K562 (cell line): ENCODE measurements around the gene CBX1. TPM values are rescaled to one million over a fixed set of nuclear protein-coding genes. Genes with fewer than 3 reads are reported as not detected.

Source experiments
- CAMTA2 ChIP-seq: fragments of 250-450 bp; sonication (Bioruptor Pico); conservative IDR thresholded peaks from 2 replicates; pipeline ENCODE4 v1.5.1; 2022
- KLF6 ChIP-seq: fragments of 250-450 bp; sonication (Bioruptor Pico); IDR thresholded peaks from 2 replicates; pipeline ENCODE4 v1.4.0; 2020; ENCODE audit warnings: mild to moderate bottlenecking, moderate library complexity, borderline replicate concordance
- LARP7 ChIP-seq: fragments of 450-650 bp; IDR thresholded peaks from 2 replicates; pipeline ENCODE4 v1.6.1; 2016
- PCBP2 ChIP-seq: fragments of 200-400 bp; formaldehyde crosslinking; IDR thresholded peaks from 2 replicates; pipeline ENCODE4 v1.6.1; 2018; ENCODE audit warnings: low read length, low read depth, mild to moderate bottlenecking, moderate library complexity; ENCODE audit not compliant: poor library complexity, severe bottlenecking
- POLR2H ChIP-seq: IDR thresholded peaks from 2 replicates; pipeline ENCODE4 v1.6.1; 2016; ENCODE audit warnings: missing genetic modification characterization, low read depth, mild to moderate bottlenecking, control low read depth, missing compliant biosample characterization, moderate library complexity
- SRSF1 ChIP-seq: fragments of 200-400 bp; formaldehyde crosslinking; IDR thresholded peaks from 2 replicates; pipeline ENCODE4 v1.6.1; 2017; ENCODE audit warnings: mild to moderate bottlenecking, low read depth, low read length, moderate library complexity
- polyA plus RNA-seq, 8 experiments: library from polyadenylated mRNA; depleted of rRNA in 4 of 8; stranded (reverse) in 5 of 8; unstranded in 3 of 8; fragments of >200 nt; fragmentation: Nextera tagmentation in 2 of 8; fragmentation: Illumina TruSeq in 1 of 8; extraction: Ambion mirVana in 2 of 8; extraction: Trizol in 1 of 8; gene quantifications; 2 replicates each; pipeline versions ENCODE4 v1.2.1 to v1.2.3, GENCODE V29; 2011 to 2014; ENCODE audit warnings: inconsistent platforms in 1 of 8, missing spikeins in 1 of 8
- total RNA-seq, 7 experiments: library from RNA; depleted of rRNA in 6 of 7; stranded (reverse); fragments of >200 nt in 6 of 7; fragmentation: Illumina TruSeq in 2 of 7; extraction: Trizol in 2 of 7; gene quantifications; 2 replicates each; pipeline versions ENCODE4 v1.2.1 to v1.2.3, GENCODE V29; 2011 to 2021; ENCODE audit warnings: low replicate concordance in 1 of 7
- TF ChIP-seq, protein P1 (sequence below): fragments of 200-600 bp; sonication (generic); IDR thresholded peaks from one replicate; pipeline ENCODE4 v1.6.1; 2012; ENCODE audit warnings: mild to moderate bottlenecking, low read depth, low read length, inconsistent platforms
- TF ChIP-seq, protein P2 (sequence below): sonication (generic); formaldehyde crosslinking; IDR thresholded peaks from 2 replicates; pipeline ENCODE4 v1.8.1; 2023; ENCODE audit warnings: mild to moderate bottlenecking, missing genetic modification reagents
- TF ChIP-seq, protein P3 (sequence below): fragments of 250-450 bp; sonication (Bioruptor Pico); IDR thresholded peaks from 2 replicates; pipeline ENCODE4 v1.5.1; 2021; ENCODE audit warnings: mild to moderate bottlenecking
- TF ChIP-seq, protein P4 (sequence below), 3 experiments: fragments of 200-800 bp in 1 of 3; sonication (Bioruptor generic) in 1 of 3; sonication (generic) in 1 of 3; formaldehyde crosslinking in 1 of 3; IDR thresholded peaks; 2 replicates each; pipeline versions ENCODE4 v1.6.1 to v1.8.0; 2016 to 2022; ENCODE audit warnings: mild to moderate bottlenecking in 2 of 3, missing compliant biosample characterization in 2 of 3, missing genetic modification characterization in 2 of 3, missing genetic modification reagents in 1 of 3

The CBX1 gene
- total and polyA plus RNA-seq, 9 of the 15 experiments (the other 6 are each of a cell fraction or from before 2014, with no cell fraction given): 10.6 to 95.7 (median 52.7) TPM

DNA sequence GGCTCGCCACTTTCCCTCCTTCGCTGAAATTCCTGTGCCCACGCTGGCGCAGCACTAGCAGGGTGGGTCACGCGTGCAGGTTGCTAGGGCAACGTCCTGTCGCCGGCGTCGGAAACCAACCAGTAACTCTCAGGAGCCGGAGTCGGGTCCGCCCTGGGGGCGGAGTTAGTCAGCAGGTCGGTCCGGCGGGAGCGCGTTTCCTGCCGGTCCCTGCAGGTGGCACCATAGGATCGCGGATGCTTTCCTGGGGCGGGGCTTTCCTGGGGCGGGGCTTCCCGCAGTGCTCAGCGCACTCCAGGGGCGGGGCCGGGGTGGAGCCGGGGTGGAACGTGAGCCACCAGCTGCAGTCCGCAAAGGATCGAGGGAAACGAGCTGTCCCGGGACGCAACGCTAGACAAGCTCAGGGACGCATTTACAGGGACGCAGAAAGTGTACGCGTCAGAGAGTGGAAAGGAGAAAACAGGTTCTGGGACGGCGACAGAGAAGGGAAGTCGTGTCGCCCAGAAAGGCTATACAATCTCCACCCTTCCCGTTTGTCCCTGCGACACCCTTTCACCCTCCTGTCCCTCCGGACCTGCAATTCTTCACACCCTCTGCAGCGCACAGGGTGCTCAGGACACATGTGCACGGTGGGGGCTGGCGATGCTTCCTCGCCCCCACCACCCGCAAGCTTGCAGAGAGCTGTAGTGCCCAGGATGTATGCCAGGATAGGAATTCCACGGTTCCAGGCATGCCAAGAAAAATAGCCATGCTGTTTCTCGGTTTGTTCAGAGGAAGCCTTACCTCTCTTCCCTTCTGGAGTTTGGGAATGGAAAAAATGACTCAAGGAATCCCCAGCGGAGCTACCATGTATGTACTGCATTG, 76.0 kb downstream of the CBX1 start (continued):
- TF ChIP-seq, protein P1, sequence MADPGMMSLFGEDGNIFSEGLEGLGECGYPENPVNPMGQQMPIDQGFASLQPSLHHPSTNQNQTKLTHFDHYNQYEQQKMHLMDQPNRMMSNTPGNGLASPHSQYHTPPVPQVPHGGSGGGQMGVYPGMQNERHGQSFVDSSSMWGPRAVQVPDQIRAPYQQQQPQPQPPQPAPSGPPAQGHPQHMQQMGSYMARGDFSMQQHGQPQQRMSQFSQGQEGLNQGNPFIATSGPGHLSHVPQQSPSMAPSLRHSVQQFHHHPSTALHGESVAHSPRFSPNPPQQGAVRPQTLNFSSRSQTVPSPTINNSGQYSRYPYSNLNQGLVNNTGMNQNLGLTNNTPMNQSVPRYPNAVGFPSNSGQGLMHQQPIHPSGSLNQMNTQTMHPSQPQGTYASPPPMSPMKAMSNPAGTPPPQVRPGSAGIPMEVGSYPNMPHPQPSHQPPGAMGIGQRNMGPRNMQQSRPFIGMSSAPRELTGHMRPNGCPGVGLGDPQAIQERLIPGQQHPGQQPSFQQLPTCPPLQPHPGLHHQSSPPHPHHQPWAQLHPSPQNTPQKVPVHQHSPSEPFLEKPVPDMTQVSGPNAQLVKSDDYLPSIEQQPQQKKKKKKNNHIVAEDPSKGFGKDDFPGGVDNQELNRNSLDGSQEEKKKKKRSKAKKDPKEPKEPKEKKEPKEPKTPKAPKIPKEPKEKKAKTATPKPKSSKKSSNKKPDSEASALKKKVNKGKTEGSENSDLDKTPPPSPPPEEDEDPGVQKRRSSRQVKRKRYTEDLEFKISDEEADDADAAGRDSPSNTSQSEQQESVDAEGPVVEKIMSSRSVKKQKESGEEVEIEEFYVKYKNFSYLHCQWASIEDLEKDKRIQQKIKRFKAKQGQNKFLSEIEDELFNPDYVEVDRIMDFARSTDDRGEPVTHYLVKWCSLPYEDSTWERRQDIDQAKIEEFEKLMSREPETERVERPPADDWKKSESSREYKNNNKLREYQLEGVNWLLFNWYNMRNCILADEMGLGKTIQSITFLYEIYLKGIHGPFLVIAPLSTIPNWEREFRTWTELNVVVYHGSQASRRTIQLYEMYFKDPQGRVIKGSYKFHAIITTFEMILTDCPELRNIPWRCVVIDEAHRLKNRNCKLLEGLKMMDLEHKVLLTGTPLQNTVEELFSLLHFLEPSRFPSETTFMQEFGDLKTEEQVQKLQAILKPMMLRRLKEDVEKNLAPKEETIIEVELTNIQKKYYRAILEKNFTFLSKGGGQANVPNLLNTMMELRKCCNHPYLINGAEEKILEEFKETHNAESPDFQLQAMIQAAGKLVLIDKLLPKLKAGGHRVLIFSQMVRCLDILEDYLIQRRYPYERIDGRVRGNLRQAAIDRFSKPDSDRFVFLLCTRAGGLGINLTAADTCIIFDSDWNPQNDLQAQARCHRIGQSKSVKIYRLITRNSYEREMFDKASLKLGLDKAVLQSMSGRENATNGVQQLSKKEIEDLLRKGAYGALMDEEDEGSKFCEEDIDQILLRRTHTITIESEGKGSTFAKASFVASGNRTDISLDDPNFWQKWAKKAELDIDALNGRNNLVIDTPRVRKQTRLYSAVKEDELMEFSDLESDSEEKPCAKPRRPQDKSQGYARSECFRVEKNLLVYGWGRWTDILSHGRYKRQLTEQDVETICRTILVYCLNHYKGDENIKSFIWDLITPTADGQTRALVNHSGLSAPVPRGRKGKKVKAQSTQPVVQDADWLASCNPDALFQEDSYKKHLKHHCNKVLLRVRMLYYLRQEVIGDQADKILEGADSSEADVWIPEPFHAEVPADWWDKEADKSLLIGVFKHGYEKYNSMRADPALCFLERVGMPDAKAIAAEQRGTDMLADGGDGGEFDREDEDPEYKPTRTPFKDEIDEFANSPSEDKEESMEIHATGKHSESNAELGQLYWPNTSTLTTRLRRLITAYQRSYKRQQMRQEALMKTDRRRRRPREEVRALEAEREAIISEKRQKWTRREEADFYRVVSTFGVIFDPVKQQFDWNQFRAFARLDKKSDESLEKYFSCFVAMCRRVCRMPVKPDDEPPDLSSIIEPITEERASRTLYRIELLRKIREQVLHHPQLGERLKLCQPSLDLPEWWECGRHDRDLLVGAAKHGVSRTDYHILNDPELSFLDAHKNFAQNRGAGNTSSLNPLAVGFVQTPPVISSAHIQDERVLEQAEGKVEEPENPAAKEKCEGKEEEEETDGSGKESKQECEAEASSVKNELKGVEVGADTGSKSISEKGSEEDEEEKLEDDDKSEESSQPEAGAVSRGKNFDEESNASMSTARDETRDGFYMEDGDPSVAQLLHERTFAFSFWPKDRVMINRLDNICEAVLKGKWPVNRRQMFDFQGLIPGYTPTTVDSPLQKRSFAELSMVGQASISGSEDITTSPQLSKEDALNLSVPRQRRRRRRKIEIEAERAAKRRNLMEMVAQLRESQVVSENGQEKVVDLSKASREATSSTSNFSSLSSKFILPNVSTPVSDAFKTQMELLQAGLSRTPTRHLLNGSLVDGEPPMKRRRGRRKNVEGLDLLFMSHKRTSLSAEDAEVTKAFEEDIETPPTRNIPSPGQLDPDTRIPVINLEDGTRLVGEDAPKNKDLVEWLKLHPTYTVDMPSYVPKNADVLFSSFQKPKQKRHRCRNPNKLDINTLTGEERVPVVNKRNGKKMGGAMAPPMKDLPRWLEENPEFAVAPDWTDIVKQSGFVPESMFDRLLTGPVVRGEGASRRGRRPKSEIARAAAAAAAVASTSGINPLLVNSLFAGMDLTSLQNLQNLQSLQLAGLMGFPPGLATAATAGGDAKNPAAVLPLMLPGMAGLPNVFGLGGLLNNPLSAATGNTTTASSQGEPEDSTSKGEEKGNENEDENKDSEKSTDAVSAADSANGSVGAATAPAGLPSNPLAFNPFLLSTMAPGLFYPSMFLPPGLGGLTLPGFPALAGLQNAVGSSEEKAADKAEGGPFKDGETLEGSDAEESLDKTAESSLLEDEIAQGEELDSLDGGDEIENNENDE: no peak
- TF ChIP-seq, protein P2, sequence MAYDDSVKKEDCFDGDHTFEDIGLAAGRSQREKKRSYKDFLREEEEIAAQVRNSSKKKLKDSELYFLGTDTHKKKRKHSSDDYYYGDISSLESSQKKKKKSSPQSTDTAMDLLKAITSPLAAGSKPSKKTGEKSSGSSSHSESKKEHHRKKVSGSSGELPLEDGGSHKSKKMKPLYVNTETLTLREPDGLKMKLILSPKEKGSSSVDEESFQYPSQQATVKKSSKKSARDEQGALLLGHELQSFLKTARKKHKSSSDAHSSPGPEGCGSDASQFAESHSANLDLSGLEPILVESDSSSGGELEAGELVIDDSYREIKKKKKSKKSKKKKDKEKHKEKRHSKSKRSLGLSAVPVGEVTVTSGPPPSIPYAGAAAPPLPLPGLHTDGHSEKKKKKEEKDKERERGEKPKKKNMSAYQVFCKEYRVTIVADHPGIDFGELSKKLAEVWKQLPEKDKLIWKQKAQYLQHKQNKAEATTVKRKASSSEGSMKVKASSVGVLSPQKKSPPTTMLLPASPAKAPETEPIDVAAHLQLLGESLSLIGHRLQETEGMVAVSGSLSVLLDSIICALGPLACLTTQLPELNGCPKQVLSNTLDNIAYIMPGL: no peak
- TF ChIP-seq, protein P3, sequence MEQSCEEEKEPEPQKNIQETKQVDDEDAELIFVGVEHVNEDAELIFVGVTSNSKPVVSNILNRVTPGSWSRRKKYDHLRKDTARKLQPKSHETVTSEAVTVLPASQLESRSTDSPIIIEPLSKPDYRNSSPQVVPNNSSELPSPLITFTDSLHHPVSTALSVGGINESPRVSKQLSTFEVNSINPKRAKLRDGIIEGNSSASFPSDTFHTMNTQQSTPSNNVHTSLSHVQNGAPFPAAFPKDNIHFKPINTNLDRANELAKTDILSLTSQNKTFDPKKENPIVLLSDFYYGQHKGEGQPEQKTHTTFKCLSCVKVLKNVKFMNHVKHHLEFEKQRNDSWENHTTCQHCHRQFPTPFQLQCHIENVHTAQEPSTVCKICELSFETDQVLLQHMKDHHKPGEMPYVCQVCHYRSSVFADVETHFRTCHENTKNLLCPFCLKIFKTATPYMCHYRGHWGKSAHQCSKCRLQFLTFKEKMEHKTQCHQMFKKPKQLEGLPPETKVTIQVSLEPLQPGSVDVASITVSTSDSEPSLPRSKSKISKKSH: no peak
- TF ChIP-seq LARP7 (no peak), CAMTA2 (CRISPR knock-in tag) (no peak), POLR2H (no peak), PCBP2 (no peak), KLF6 (CRISPR knock-in tag) (no peak), SRSF1 (no peak)
- TF ChIP-seq, protein P4, sequence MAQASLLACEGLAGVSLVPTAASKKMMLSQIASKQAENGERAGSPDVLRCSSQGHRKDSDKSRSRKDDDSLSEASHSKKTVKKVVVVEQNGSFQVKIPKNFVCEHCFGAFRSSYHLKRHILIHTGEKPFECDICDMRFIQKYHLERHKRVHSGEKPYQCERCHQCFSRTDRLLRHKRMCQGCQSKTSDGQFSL (CRISPR knock-in tag; IDR thresholded peaks at IDR 0.05): 0 out of 2 replicates have a peak, but pooled peaks have one; percentile 33
- TF ChIP-seq, protein P4 (tag; IDR thresholded peaks at IDR 0.05): no peak
